NCI-H187 (cell line): ENCODE measurements around the gene RRAGD.

Experiments
- DNase-seq, 2 experiments: peaks; one replicate each; lab custom pipeline; 2025; lab: John Stamatoyannopoulos, UW

Gene RRAGD

GRCh38 chr6:89339565-89339964 is 72.5 kb downstream of the RRAGD start:
- DNase-seq: no peak

GRCh38 chr6:89335164-89335563 is 76.9 kb downstream of the RRAGD start:
- DNase-seq: no peak

DNA sequence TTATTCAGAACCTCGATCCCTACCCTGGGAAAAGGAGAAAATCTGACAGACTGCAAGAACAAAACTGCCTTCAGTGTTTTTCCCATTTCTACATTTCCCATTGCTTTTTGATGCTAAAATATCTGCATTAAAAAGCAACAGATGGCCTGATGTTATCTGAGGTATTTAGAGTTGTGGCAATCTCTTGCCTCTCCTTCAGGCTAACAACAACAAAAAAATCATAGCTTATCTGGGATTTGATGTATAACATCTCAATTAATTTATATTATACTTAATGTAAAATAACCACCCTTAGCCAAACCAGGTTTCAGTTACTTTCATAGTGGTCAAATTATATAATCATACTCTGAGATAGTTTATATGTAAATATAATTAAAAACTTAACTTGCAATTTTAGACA is 81.2 kb downstream of the RRAGD start:
- DNase-seq: no peak

GRCh38 chr6:89328976-89329375 is 83.1 kb downstream of the RRAGD start:
- DNase-seq: no peak

GRCh38 chr6:89324304-89324703 is 87.8 kb downstream of the RRAGD start:
- DNase-seq: no peak

DNA sequence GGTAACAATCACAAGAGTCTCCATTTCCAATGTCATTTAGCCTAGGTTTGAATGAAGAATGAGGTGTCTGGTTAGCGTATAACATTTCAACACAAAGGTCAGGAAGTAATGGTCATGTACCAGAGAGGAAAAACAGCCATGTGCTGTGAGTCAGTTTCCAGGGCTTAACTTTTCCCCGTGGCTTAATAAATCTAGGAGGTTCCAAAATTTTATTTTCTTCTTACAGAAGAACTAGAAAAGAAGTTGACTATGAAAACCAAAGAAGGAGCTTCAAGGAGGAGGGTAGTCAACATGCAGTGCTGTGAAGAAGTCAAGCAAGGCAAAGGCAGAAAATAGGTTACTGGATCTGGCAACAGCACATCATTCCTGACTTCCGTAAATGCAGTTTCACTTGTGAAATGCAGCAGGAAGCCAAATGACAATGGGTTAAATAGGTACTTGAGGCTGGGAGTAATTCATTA is 88.5 kb downstream of the RRAGD start:
- DNase-seq: no peak

DNA sequence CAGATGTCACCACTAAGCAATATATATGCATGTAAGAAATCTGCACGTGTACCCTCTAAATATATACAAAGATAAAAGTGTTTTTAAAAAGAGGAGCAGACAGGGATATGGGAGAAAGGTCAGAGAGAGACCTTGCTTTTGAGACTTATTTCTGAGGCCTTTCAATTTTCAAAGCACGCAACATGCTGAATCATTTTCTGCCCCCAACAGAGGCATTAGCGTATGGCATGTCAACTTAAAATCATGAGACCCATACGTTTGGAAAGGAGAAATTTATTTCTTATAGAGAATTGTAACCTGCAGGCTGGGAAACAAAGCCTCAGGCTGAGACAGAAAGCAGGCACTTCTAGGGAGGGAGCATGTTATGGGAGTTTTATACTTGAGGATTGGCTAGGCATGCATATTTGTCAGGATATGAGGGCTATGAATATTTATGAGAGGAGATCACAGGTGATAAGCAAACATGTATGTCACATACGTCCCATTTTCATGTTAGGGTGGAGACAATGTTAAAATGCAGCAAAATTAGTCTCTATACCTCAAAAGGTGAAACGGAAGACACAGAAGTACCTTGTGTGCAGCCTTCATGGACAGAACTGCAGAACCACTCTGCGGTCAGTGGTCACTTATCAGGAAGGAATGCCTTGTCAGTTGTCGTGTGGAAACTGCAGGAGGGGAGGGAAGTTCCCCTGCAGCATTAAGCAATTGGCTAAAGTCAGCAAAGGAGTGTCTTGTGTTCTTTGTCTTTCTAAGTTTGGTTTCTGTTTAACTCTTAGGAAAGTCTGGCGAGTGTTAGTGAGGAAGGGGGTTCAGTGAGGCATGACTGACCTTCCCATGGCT is 90.7 kb downstream of the RRAGD start:
- DNase-seq: no peak

DNA sequence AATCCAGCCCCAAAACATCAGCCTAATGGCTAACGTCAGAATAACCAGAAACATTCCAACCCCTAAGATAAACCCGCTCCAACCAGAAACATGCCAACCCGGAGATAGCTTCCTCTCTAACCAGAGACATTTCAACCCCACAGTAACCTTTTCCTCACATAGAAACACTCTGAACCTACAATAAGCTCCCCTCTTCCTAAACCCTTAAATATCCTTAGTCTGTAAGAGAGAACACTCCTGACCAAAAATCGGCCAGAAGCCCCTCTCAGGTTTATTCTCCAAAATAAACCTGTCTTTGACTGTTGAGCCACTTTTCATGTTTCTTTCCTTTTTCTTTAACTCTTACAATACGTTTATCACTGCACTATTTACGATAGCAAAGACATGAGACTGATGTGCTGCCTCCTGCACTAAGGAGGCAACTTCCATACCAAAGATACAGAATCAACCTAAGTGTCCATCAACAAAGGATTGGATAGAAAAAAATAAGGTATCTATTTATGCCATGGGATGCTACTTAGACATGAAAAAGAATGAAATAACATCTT is 92.0 kb downstream of the RRAGD start:
- no peak for DNase-seq

- DNase-seq: no peak
Observed at GRCh38 chr6:89317067-89317466, 95.0 kb downstream of the RRAGD start.

- DNase-seq: no peak
Observed at GRCh38 chr6:89315249-89315885, 96.7 kb downstream of the RRAGD start, which contains the start of gene GABRR2. TSS of gene GABRR2 (minus strand) at chr6:89315299. CDS start at chr6:89315165, 134 bp downstream.

GRCh38 chr6:89314692-89315091 is 97.4 kb downstream of the RRAGD start:
- no peak for DNase-seq
